ENCODE measurements around the gene ADAM33.
A peak's percentile ranks its signal among the peaks of the same experiment; 100 is the strongest.

ADAM33 gene

GRCh38 chr20:3627476-3627875, 54.3 kb downstream of the ADAM33 start:
- H3K36me3 ChIP-seq (ENCODE audit: low read length) = no peaks in the 10 kb centered on the region
- H3K9me2 ChIP-seq (replicated peaks; ENCODE audit: insufficient read depth, low read length) = no peaks in the 10 kb centered on the region
- H3K9me3 ChIP-seq (ENCODE audit: insufficient read depth, low read length) = no peaks in the 10 kb centered on the region
- H2AFZ ChIP-seq (ENCODE audit: low read depth, low read length, severe bottlenecking) = no peak overlapping the region
- no peak overlapping the region for H3K4me3 ChIP-seq (ENCODE audit: insufficient read depth, low read length, poor library complexity, severe bottlenecking)
- no peak for TF ChIP-seq EZH2phosphoT487 (conservative IDR thresholded peaks at IDR 0.05; ENCODE audit: low read length)
- TF ChIP-seq CTCF (IDR thresholded peaks at IDR 0.05; ENCODE audit: insufficient read depth, low read length, poor library complexity, severe bottlenecking) = no peak
- no peak overlapping the region for H3K27ac ChIP-seq (ENCODE audit: low read depth, low read length)
- H3K79me2 ChIP-seq (ENCODE audit: insufficient read depth, low read length) = no peaks in the 10 kb centered on the region
- no peak overlapping the region for H3K9ac ChIP-seq (ENCODE audit: low read length)
- no peak overlapping the region for H3K4me2 ChIP-seq (ENCODE audit: low read depth, low read length, poor library complexity, severe bottlenecking)
- no peaks in the 10 kb centered on the region for H3F3A ChIP-seq (ENCODE audit: insufficient read depth)
- H4K20me1 ChIP-seq (ENCODE audit: low read depth, low read length) = no peaks in the 10 kb centered on the region
- H3K27me3 ChIP-seq (ENCODE audit: low read length) = no peaks in the 10 kb centered on the region

GRCh38 chr20:3622406-3622805, 59.4 kb downstream of the ADAM33 start:
- H3K9ac ChIP-seq (ENCODE audit: low read length) = no peak overlapping the region
- H3K9me3 ChIP-seq (ENCODE audit: insufficient read depth, low read length) = no peaks in the 10 kb centered on the region
- H3K9me2 ChIP-seq (replicated peaks; ENCODE audit: insufficient read depth, low read length) = no peaks in the 10 kb centered on the region
- no peak for TF ChIP-seq CTCF (IDR thresholded peaks at IDR 0.05; ENCODE audit: insufficient read depth, low read length, poor library complexity, severe bottlenecking)
- no peak for TF ChIP-seq EZH2phosphoT487 (conservative IDR thresholded peaks at IDR 0.05; ENCODE audit: low read length)
- H3F3A ChIP-seq (ENCODE audit: insufficient read depth) = no peaks in the 10 kb centered on the region
- H2AFZ ChIP-seq (ENCODE audit: low read depth, low read length, severe bottlenecking) = no peak overlapping the region
- no peaks in the 10 kb centered on the region for H3K27me3 ChIP-seq (ENCODE audit: low read length)
- no peaks in the 10 kb centered on the region for H3K79me2 ChIP-seq (ENCODE audit: insufficient read depth, low read length)
- H3K4me3 ChIP-seq (ENCODE audit: insufficient read depth, low read length, poor library complexity, severe bottlenecking) = no peak overlapping the region
- H4K20me1 ChIP-seq (ENCODE audit: low read depth, low read length) = no peaks in the 10 kb centered on the region
- H3K36me3 ChIP-seq (ENCODE audit: low read length) = no peaks in the 10 kb centered on the region
- no peak overlapping the region for H3K4me2 ChIP-seq (ENCODE audit: low read depth, low read length, poor library complexity, severe bottlenecking)
- H3K27ac ChIP-seq (ENCODE audit: low read depth, low read length) = no peak overlapping the region

- no peak overlapping the region for H2AFZ ChIP-seq (ENCODE audit: low read depth, low read length, severe bottlenecking)
- peak; percentile 17 for TF ChIP-seq CTCF (IDR thresholded peaks at IDR 0.05; ENCODE audit: insufficient read depth, low read length, poor library complexity, severe bottlenecking)
- no peak for TF ChIP-seq EZH2phosphoT487 (conservative IDR thresholded peaks at IDR 0.05; ENCODE audit: low read length)
- H3K36me3 ChIP-seq (ENCODE audit: low read length) = no peaks in the 10 kb centered on the region
- H4K20me1 ChIP-seq (ENCODE audit: low read depth, low read length) = no peaks in the 10 kb centered on the region
- H3K9me2 ChIP-seq (replicated peaks; ENCODE audit: insufficient read depth, low read length) = no peaks in the 10 kb centered on the region
- no peaks in the 10 kb centered on the region for H3K79me2 ChIP-seq (ENCODE audit: insufficient read depth, low read length)
- H3K4me3 ChIP-seq (ENCODE audit: insufficient read depth, low read length, poor library complexity, severe bottlenecking) = no peak overlapping the region
- no peaks in the 10 kb centered on the region for H3F3A ChIP-seq (ENCODE audit: insufficient read depth)
- H3K27ac ChIP-seq (ENCODE audit: low read depth, low read length) = no peak overlapping the region
- H3K4me2 ChIP-seq (ENCODE audit: low read depth, low read length, poor library complexity, severe bottlenecking) = peak overlapping the region; percentile 52
- no peak overlapping the region for H3K9ac ChIP-seq (ENCODE audit: low read length)
- H3K9me3 ChIP-seq (ENCODE audit: insufficient read depth, low read length) = no peaks in the 10 kb centered on the region
- H3K27me3 ChIP-seq (ENCODE audit: low read length) = no peaks in the 10 kb centered on the region
Observed at GRCh38 chr20:3621111-3621510, 60.7 kb downstream of the ADAM33 start.
